Naive thymus-derived CD4-positive, alpha-beta T cell (primary cell): Measurements from ENCODE around the gene MTRFR. TPM values are rescaled to one million over a fixed set of nuclear protein-coding genes. Genes with fewer than 3 reads are reported as not detected.
"Not testable (repeated sequence)": the region's sequence is repeated elsewhere in the genome, so short reads cannot be mapped to it uniquely, and the experiment has no call there.

Source experiments
- ATAC-seq: fragments of 150-1000 bp; cut with Tn5 transposase; 2 replicates; pipeline ENCODE4 v1.10.0; 2021; ENCODE audit warnings: mild to moderate bottlenecking, moderate library complexity
- CTCF ChIA-PET: fragments of 350-600 bp; sonication (Branson Sonifier 250); formaldehyde crosslinking; loops from one replicate; lab custom pipeline; 2021; ENCODE audit warnings: antibody characterized with exemption; lab: Charles Lee
- POLR2A ChIA-PET: fragments of 350-600 bp; sonication (Branson Sonifier 250); formaldehyde crosslinking; loops from one replicate; lab custom pipeline; 2021; ENCODE audit warnings: antibody characterized with exemption, inconsistent platforms; lab: Charles Lee
- DNase-seq, 9 donors: peaks; one replicate each; pipeline versions ENCODE4 v3.0.0 to v3.0.0-alpha.2; 2020 to 2022; ENCODE audit warnings: mixed read lengths in 1 of 9
- H3K27ac ChIP-seq: one replicate; pipeline ENCODE4 v1.7.0; 2013; ENCODE audit warnings: mild to moderate bottlenecking, low read depth, low read length, moderate library complexity
- H3K27me3 ChIP-seq, 2 donors: one replicate each; pipeline ENCODE4 v1.7.0; 2013; ENCODE audit warnings: low read length in 2 of 2, mild to moderate bottlenecking in 2 of 2, moderate library complexity in 2 of 2; ENCODE audit not compliant: control insufficient read depth in 2 of 2, insufficient read depth in 2 of 2
- H3K36me3 ChIP-seq, 3 experiments: 1 replicate in 2 of 3; 2 replicates in 1 of 3; pipeline ENCODE4 v1.7.0; 2013; ENCODE audit warnings: low read length in 3 of 3, mild to moderate bottlenecking in 3 of 3, moderate library complexity in 1 of 3; ENCODE audit not compliant: insufficient read depth in 3 of 3, control insufficient read depth in 2 of 3
- H3K4me1 ChIP-seq, 2 donors: one replicate each; pipeline ENCODE4 v1.7.0; 2013; ENCODE audit warnings: low read length in 2 of 2, mild to moderate bottlenecking in 2 of 2, moderate library complexity in 1 of 2; ENCODE audit not compliant: control insufficient read depth in 2 of 2, insufficient read depth in 2 of 2
- H3K4me3 ChIP-seq: 2 replicates; pipeline ENCODE4 v1.7.0; 2013; ENCODE audit warnings: mild to moderate bottlenecking, low read length
- H3K9me3 ChIP-seq, 3 experiments: 1 replicate in 2 of 3; 2 replicates in 1 of 3; pipeline ENCODE4 v1.7.0; 2013; ENCODE audit warnings: low read length in 3 of 3; ENCODE audit not compliant: control insufficient read depth in 2 of 3
- H3K27ac Mint-ChIP-seq, 9 donors: one replicate each; pipeline ENCODE4 v1.8.0; 2020 to 2022; ENCODE audit warnings: mixed read lengths in 9 of 9, mild to moderate bottlenecking in 8 of 9, moderate library complexity in 5 of 9, inconsistent platforms in 2 of 9
- H3K27me3 Mint-ChIP-seq, 5 donors: one replicate each; pipeline ENCODE4 v1.8.0; 2021 to 2022; ENCODE audit warnings: mixed read lengths in 5 of 5, mild to moderate bottlenecking in 1 of 5
- H3K36me3 Mint-ChIP-seq, 5 donors: one replicate each; pipeline ENCODE4 v1.8.0; 2020 to 2022; ENCODE audit warnings: mixed read lengths in 5 of 5, mild to moderate bottlenecking in 3 of 5, inconsistent platforms in 1 of 5
- H3K4me1 Mint-ChIP-seq, 7 donors: one replicate each; pipeline ENCODE4 v1.8.0; 2020 to 2022; ENCODE audit warnings: mixed read lengths in 7 of 7, mild to moderate bottlenecking in 3 of 7, inconsistent platforms in 1 of 7
- H3K4me3 Mint-ChIP-seq, 10 donors: one replicate each; pipeline ENCODE4 v1.8.0; 2020 to 2022; ENCODE audit warnings: mild to moderate bottlenecking in 10 of 10, mixed read lengths in 10 of 10, moderate library complexity in 6 of 10, inconsistent platforms in 2 of 10
- H3K9me3 Mint-ChIP-seq, 11 donors: one replicate each; pipeline ENCODE4 v1.8.0; 2020 to 2022; ENCODE audit warnings: mixed read lengths in 11 of 11, mild to moderate bottlenecking in 4 of 11, inconsistent platforms in 1 of 11, moderate library complexity in 1 of 11
- intact Hi-C, 2 donors: fragments of 100-400 bp; cut with micrococcal nuclease; formaldehyde crosslinking; loops; one replicate each; pipeline ENCODE4 v1.15.1; 2023
- polyA plus RNA-seq, 2 donors: library from polyadenylated mRNA; unstranded; fragments of 300-500 nt; fragmentation: Illumina TruSeq; gene quantifications; one replicate each; pipeline ENCODE4 v1.2.3, GENCODE V29; 2021
- total RNA-seq, 6 experiments: library from RNA in 5 of 6; stranded (reverse) in 5 of 6; gene quantifications; 1 replicate in 5 of 6; 2 replicates in 1 of 6; pipeline ENCODE4 v1.2.3 and lab custom pipeline; 2021 to 2026

MTRFR gene
- total RNA-seq: 10 to 100 TPM; 26.8 to 56.9 (median 39.5) TPM
- polyA plus RNA-seq: 10 to 100 TPM; 42.6 to 60.3 TPM
- 51.2 reads per million, percentile 72 among the genes with 10 or more reads in this experiment for total RNA-seq (lab: John Stamatoyannopoulos, UW)

DNA sequence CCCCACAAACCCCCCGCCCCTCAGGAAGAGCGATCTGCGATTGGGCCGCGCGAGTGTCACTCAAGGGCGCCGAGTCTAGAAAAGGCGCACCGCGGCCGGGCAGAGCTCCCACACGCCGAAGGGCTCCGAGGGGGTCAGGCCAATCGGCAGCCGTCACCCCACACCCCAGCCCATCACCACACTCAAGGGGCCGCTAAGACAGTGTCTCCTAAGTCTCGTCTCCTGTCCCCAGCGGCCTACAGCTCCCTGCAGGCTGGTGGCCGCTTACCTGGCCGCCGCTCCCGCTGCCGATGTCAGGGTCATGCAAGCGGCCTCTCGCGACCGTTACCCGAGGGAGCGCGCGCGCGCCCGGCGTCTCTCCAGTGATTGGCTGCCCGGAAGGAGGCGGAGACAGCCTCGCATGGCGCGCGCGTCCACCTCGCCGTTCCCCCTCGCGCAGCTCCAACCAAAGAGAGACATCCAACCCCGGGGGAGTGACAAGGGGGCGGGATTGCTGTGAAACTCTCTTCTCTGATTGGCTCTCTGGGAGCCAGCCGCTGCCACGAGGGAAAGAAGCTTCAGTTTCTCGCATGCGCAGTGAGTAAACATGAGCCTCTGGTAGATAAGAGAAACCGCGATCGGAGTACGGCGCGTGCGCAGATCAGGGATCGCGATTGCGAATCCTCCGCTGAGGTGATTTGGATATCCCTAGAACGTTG is at the start of gene MTRFR, which contains the start of gene MPHOSPH9:
Gene MTRFR, plus strand, starts transcription at position 630 of the 698 bp plus-strand sequence. CDS start 20,239 bp downstream, outside the sequence.
Gene MPHOSPH9, minus strand, starts transcription at position 335 of the 698 bp plus-strand sequence. CDS start 2,777 bp downstream, outside the sequence.
- H3K4me3 ChIP-seq: peak within 1 kb of the TSS; percentile 97
- ATAC-seq (peak; percentile 97), DNase-seq (peak; percentile 94 to 100 (median 100))
- Mint-ChIP-seq H3K27ac (peak within 1 kb of the TSS; percentile 96 to 99 (median 99)), H3K4me3 (peak within 1 kb of the TSS; percentile 93 to 100 (median 98)), H3K9me3 (peaks cover 0 to 5% (median 0%) of the 10 kb centered on the region in 11 donors), H3K27me3 (peaks cover 0 to 4% (median 0%) of the 10 kb centered on the region in 5 donors), H3K4me1 (peaks cover 43 to 88% (median 65%) of the 10 kb centered on the region in 7 donors), H3K36me3 (peaks cover 3 to 30% (median 7%) of the 10 kb centered on the region in 5 donors)
- ChIA-PET CTCF (interaction anchor here (0.6 to 3.6 kb wide), 4 partner anchors 9 to 158 kb away, joined by 3 to 18 read pairs (median 5); no protein-coding TSS in a partner anchor), POLR2A (interaction anchor here (0.5 to 4.9 kb wide), 74 partner anchors 9 to 1708 kb away, joined by 3 to 189 read pairs (median 4); partner anchors contain the start of genes ABCB9, ATP6V0A2, DDX55 and HIP1R)
- peak within 1 kb of the TSS; percentile 95 for H3K27ac ChIP-seq
- no peaks in the 10 kb centered on the region for H3K9me3 ChIP-seq
- intact Hi-C loops: loop anchor here (1.0 to 10.0 kb wide), 16 partner anchors 10 to 1006 kb away; partner anchors contain the start of genes ABCB9 (in 1 of the 2), DENR (in 1 of the 2), DIABLO (in 1 of the 2) and KNTC1 (in 1 of the 2)
- H3K36me3 ChIP-seq: peaks cover 0 to 8% (median 0%) of the 10 kb centered on the region in 3 experiments
- H3K27me3 ChIP-seq: no peaks in the 10 kb centered on the region
- peaks cover 31 to 41% of the 10 kb centered on the region in 2 donors for H3K4me1 ChIP-seq

DNA sequence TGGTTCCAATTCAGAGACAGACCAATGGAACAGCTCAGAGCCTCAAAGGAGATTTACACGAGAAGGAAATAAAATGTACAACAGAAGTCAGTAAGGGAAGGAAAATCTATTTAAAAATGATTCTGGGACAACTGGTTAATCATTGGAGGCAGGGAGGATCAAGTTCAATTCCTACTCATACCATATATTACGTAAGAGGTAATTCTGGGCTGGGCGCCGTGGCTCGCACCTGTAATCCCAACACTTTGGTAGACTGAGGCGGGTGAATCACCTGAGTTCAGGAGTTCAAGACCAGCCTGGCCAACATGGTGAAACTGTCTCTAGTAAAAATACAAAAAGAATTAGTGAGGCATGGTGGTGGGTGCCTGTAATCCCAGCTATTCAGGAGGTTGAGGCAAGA is 45.6 kb upstream of the MTRFR start:
- POLR2A ChIA-PET: interaction anchor here (0.7 to 1.6 kb wide), 2 partner anchors 46 to 83 kb away, joined by 3 to 8 read pairs; partner anchors contain the start of genes MPHOSPH9 and MTRFR
- no peaks in the 10 kb centered on the region for H3K9me3 Mint-ChIP-seq
- no peaks in the 10 kb centered on the region for H3K4me1 ChIP-seq
- H3K9me3 ChIP-seq: no peaks in the 10 kb centered on the region
- DNase-seq (no peak), ATAC-seq (no peak)
- intact Hi-C loops: no loop called here
- no peaks in the 10 kb centered on the region for H3K27me3 ChIP-seq
- no peak overlapping the region for H3K27ac ChIP-seq
- CTCF ChIA-PET: no interaction called here
- no peak overlapping the region for H3K4me3 ChIP-seq
- peaks cover 0 to 6% (median 0%) of the 10 kb centered on the region in 7 donors for H3K4me1 Mint-ChIP-seq
- H3K36me3 ChIP-seq: peaks cover 0 to 43% (median 9%) of the 10 kb centered on the region in 3 experiments
- no peaks in the 10 kb centered on the region for H3K27me3 Mint-ChIP-seq
- H3K36me3 Mint-ChIP-seq: peaks cover 7 to 60% (median 20%) of the 10 kb centered on the region in 5 donors
- no peak overlapping the region for H3K4me3 Mint-ChIP-seq
- H3K27ac Mint-ChIP-seq: peak overlapping the region in 2 of 9 donors; percentile 16 to 31

DNA sequence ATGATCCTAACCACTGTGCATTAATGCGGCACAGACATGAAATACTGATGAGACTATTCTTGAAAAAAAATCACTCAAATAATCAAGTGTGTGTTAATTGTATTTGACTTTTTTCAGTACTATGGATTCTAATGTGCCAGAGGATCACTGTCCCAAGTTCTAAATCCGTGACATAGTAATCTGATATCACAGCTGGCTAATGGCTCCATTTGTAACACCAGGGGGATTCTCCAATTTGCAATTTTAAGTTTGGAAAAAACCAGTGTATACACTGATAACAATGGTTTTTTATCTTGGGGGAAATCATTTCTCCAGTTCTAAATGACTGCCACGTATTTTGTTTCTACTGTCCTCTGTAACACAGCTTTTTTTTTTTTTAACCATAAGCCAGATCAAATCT is 33.3 kb upstream of the MTRFR start:
- ChIA-PET CTCF (interaction anchor here (0.6 kb wide), 2 partner anchors 18 to 805 kb away, joined by 3 read pairs; no protein-coding TSS in a partner anchor), POLR2A (interaction anchor here (0.6 to 7.7 kb wide), 4 partner anchors 23 to 239 kb away, joined by 3 to 46 read pairs (median 4); partner anchors contain the start of genes MPHOSPH9 and MTRFR)
- Histone ChIP-seq H3K27me3 (no peaks in the 10 kb centered on the region), H3K27ac (peak overlapping the region; percentile 36), H3K4me1 (peaks cover 0 to 13% of the 10 kb centered on the region in 2 donors), H3K36me3 (peaks cover 0 to 36% (median 0%) of the 10 kb centered on the region in 3 experiments), H3K9me3 (no peaks in the 10 kb centered on the region), H3K4me3 (no peak overlapping the region)
- Mint-ChIP-seq H3K27ac (peak overlapping the region; percentile 29 to 93 (median 89)), H3K27me3 (no peaks in the 10 kb centered on the region), H3K36me3 (peaks cover 5 to 28% (median 22%) of the 10 kb centered on the region in 5 donors), H3K4me3 (peak overlapping the region in 1 of 10 donors; percentile 34), H3K9me3 (no peaks in the 10 kb centered on the region), H3K4me1 (peaks cover 10 to 27% (median 18%) of the 10 kb centered on the region in 7 donors)
- intact Hi-C loops: loop anchor here (1.0 to 5.0 kb wide), 3 partner anchors 33 to 38 kb away; partner anchors contain the start of genes MPHOSPH9 (in 1 of the 2) and MTRFR (in 1 of the 2)
- no peak for DNase-seq
- no peak for ATAC-seq

DNA sequence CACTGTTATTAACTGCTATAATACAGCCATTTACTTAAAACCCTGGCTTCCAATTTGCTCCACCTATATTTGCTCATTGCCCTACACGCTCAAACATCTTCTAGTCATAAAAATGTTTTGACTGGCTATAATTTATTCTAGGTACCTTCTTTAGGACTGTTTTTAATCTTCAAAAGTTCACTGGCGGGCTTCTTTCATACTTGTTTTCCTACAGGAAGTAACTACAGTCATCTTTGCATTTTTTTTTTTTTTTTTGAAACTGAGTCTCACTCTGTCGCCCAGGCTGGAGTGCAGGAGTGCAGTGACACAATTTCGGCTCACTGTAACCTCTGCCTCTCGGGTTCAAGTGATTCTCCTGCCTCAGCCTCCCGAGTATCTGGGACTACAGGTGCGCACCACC is 32.8 kb upstream of the MTRFR start:
- H3K4me3 Mint-ChIP-seq: peak overlapping the region in 8 of 10 donors; percentile 3 to 57 (median 38)
- DNase-seq (peak in 7 of 9 donors; percentile 6 to 33 (median 25)), ATAC-seq (peak; percentile 22)
- no peaks in the 10 kb centered on the region for H3K27me3 Mint-ChIP-seq
- Histone ChIP-seq H3K27me3 (no peaks in the 10 kb centered on the region), H3K4me1 (peaks cover 0 to 13% of the 10 kb centered on the region in 2 donors), H3K4me3 (no peak overlapping the region), H3K27ac (peak overlapping the region; percentile 36), H3K9me3 (no peaks in the 10 kb centered on the region), H3K36me3 (peaks cover 0 to 38% (median 0%) of the 10 kb centered on the region in 3 experiments)
- peak overlapping the region; percentile 78 to 93 (median 89) for H3K27ac Mint-ChIP-seq
- peaks cover 6 to 29% (median 22%) of the 10 kb centered on the region in 5 donors for H3K36me3 Mint-ChIP-seq
- ChIA-PET POLR2A (interaction anchor here (0.6 to 7.7 kb wide), 3 partner anchors 26 to 239 kb away, joined by 3 to 46 read pairs (median 4); partner anchors contain the start of genes MPHOSPH9 and MTRFR), CTCF (interaction anchor here (0.6 kb wide), 1 partner anchor 806 kb away, joined by 3 read pairs; no protein-coding TSS in a partner anchor)
- H3K4me1 Mint-ChIP-seq: peaks cover 10 to 27% (median 18%) of the 10 kb centered on the region in 7 donors
- intact Hi-C loops: loop anchor here (1.0 to 5.0 kb wide), 3 partner anchors 32 to 38 kb away; partner anchors contain the start of genes MPHOSPH9 (in 1 of the 2) and MTRFR (in 1 of the 2)
- no peaks in the 10 kb centered on the region for H3K9me3 Mint-ChIP-seq

DNA sequence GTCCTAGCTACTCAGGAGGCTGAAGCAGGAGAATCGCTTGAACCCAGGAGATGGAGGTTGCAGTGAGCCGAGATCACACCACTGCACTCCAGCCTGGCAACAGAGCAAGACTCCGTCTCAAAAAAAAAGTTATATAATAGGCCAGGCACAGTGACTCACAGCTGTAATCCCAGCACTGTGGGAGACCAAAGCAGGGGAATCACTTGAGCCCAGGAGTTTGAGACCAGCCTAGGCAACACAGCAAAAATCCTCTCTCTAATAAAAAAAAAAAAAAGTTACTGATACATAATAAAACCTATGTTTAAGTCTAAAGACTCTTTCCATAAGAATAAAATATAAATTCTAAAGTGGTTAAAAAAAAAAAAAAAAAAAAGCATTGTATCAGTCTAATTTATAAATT is 26.4 kb upstream of the MTRFR start:
- H3K4me1 ChIP-seq, H3K4me3 ChIP-seq, H3K27me3 Mint-ChIP-seq, H3K4me3 Mint-ChIP-seq, H3K9me3 Mint-ChIP-seq, ATAC-seq, H3K27ac ChIP-seq, H3K9me3 ChIP-seq, DNase-seq, H3K4me1 Mint-ChIP-seq, intact Hi-C loops, H3K27me3 ChIP-seq: not testable (repeated sequence)
- peaks cover under 1 to 55% (median 7%) of the 10 kb centered on the region in 3 experiments for H3K36me3 ChIP-seq
- peak overlapping the region in 2 of 9 donors; percentile 19 to 80 for H3K27ac Mint-ChIP-seq
- CTCF ChIA-PET: interaction anchor here (0.7 kb wide), 1 partner anchor 148 kb away, joined by 3 read pairs; no protein-coding TSS in a partner anchor
- POLR2A ChIA-PET: interaction anchor here (0.6 kb wide), 1 partner anchor 24 kb away, joined by 3 read pairs; no protein-coding TSS in a partner anchor
- peaks cover 10 to 43% (median 28%) of the 10 kb centered on the region in 5 donors for H3K36me3 Mint-ChIP-seq
